Endothelial cell of umbilical vein (primary cell): ENCODE measurements around the gene LCOR. TPM values are rescaled to one million over a fixed set of nuclear protein-coding genes. Genes with fewer than 3 reads are reported as not detected.

Experiments
- BruUV-seq: library from RNA; stranded (reverse); fragments of 400-500 nt; replicated peaks from 2 replicates; lab custom pipeline; 2021; lab: Mats Ljungman, UMichigan
- CTCF ChIA-PET: fragments of 300-600, 350-600 bp; sonication (Branson Sonifier 250); formaldehyde crosslinking; loops from one replicate; lab custom pipeline; 2021; ENCODE audit warnings: antibody characterized with exemption, inconsistent platforms; lab: Charles Lee
- POLR2A ChIA-PET: fragments of 300-600, 350-600 bp; sonication (Branson Sonifier 250); formaldehyde crosslinking; loops from one replicate; lab custom pipeline; 2021; ENCODE audit warnings: antibody characterized with exemption, inconsistent platforms; lab: Charles Lee
- DNase-seq: peaks from one replicate; pipeline ENCODE4 v3.0.0-alpha.2; 2011; ENCODE audit warnings: low read depth, low spot score
- FAIRE-seq: peaks from 2 replicates; lab custom pipeline; 2011; peaks lifted over from hg19 to GRCh38; lab: Jason Lieb, UNC
- H2AFZ ChIP-seq: 2 replicates; pipeline ENCODE4 v1.6.0; 2012; ENCODE audit warnings: low read depth, low read length, control low read depth, inconsistent platforms
- H3K27ac ChIP-seq: 2 replicates; pipeline ENCODE4 v1.5.1; 2011; ENCODE audit warnings: low read depth, mild to moderate bottlenecking, control low read depth, low read length, moderate library complexity; ENCODE audit not compliant: insufficient read depth
- H3K27me3 ChIP-seq, 2 experiments: 2 replicates each; pipeline versions ENCODE4 v1.6.0 to v1.6.1; 2011; ENCODE audit warnings: low read length in 2 of 2, mixed read lengths in 1 of 2; ENCODE audit not compliant: control insufficient read depth in 2 of 2, insufficient read depth in 2 of 2
- H3K36me3 ChIP-seq, 2 experiments: 2 replicates in 1 of 2; 3 replicates in 1 of 2; pipeline ENCODE4 v1.5.1; 2011; ENCODE audit warnings: low read length in 2 of 2, mild to moderate bottlenecking in 1 of 2, moderate library complexity in 1 of 2; ENCODE audit not compliant: control insufficient read depth in 2 of 2, insufficient read depth in 2 of 2; ENCODE audit errors: extremely low read depth in 1 of 2
- H3K4me1 ChIP-seq: 3 replicates; pipeline ENCODE4 v1.5.1; 2011; ENCODE audit warnings: mild to moderate bottlenecking, low read length; ENCODE audit not compliant: control insufficient read depth, insufficient read depth; ENCODE audit errors: extremely low read depth
- H3K4me2 ChIP-seq: 2 replicates; pipeline ENCODE4 v1.6.1; 2011; ENCODE audit warnings: low read length, control low read depth, mixed read lengths; ENCODE audit not compliant: insufficient read depth
- H3K4me3 ChIP-seq, 3 experiments: fragments of 200-600 bp in 1 of 3; sonication (generic), shearing (Covaris generic) in 1 of 3; replicated peaks in 1 of 3; 2 replicates each; pipeline ENCODE4 v1.5.1; 2011 to 2016; ENCODE audit warnings: control low read depth in 3 of 3, low read length in 3 of 3, mild to moderate bottlenecking in 2 of 3, inconsistent platforms in 1 of 3, low read depth in 1 of 3, moderate library complexity in 1 of 3; ENCODE audit not compliant: insufficient read depth in 1 of 3
- H3K79me2 ChIP-seq: 2 replicates; pipeline ENCODE4 v1.6.0; 2012; ENCODE audit warnings: low read length, inconsistent platforms; ENCODE audit not compliant: control insufficient read depth, insufficient read depth
- H3K9ac ChIP-seq: replicated peaks from 2 replicates; pipeline ENCODE3; 2011; ENCODE audit warnings: low read length, control low read depth; ENCODE audit not compliant: insufficient read depth; ENCODE audit errors: extremely low read depth
- H3K9me1 ChIP-seq: replicated peaks from 3 replicates; pipeline ENCODE4 v1.6.0; 2011; ENCODE audit warnings: mild to moderate bottlenecking, low read length; ENCODE audit not compliant: control insufficient read depth, insufficient read depth; ENCODE audit errors: extremely low read depth
- H3K9me3 ChIP-seq: replicated peaks from 2 replicates; pipeline ENCODE4 v1.5.1; 2012; ENCODE audit warnings: low read length, inconsistent platforms; ENCODE audit not compliant: control insufficient read depth, insufficient read depth
- H4K20me1 ChIP-seq: replicated peaks from 2 replicates; pipeline ENCODE3; 2011; ENCODE audit warnings: mild to moderate bottlenecking, low read length; ENCODE audit not compliant: control insufficient read depth, insufficient read depth; ENCODE audit errors: extremely low read depth
- CTCF ChIP-seq, 2 donors: IDR thresholded peaks; 1 replicate in 1 of 2; 2 replicates in 1 of 2; pipeline ENCODE4 v1.5.1; 2011; ENCODE audit warnings: low read length in 2 of 2, mild to moderate bottlenecking in 2 of 2, moderate library complexity in 2 of 2, control low read depth in 1 of 2, inconsistent platforms in 1 of 2, low read depth in 1 of 2; ENCODE audit not compliant: insufficient read depth in 1 of 2; ENCODE audit errors: extremely low read depth in 1 of 2
- EZH2 ChIP-seq: IDR thresholded peaks from 2 replicates; pipeline ENCODE4 v1.6.1; 2012; ENCODE audit warnings: borderline replicate concordance, low read depth, mild to moderate bottlenecking, moderate library complexity, low read length, inconsistent platforms; ENCODE audit not compliant: severe bottlenecking
- FOS ChIP-seq: IDR thresholded peaks from 2 replicates; pipeline ENCODE4 v1.6.1; 2011; ENCODE audit warnings: mild to moderate bottlenecking, low read length, moderate library complexity, borderline replicate concordance; ENCODE audit not compliant: insufficient read depth
- GATA2 ChIP-seq: IDR thresholded peaks from 2 replicates; pipeline ENCODE4 v1.7.0; 2011; ENCODE audit warnings: low read depth, mild to moderate bottlenecking, moderate library complexity, mixed read lengths, low read length; ENCODE audit not compliant: insufficient read length, insufficient read depth
- JUN ChIP-seq: IDR thresholded peaks from 2 replicates; pipeline ENCODE4 v1.6.1; 2011; ENCODE audit warnings: borderline replicate concordance, low read depth; ENCODE audit not compliant: insufficient read length, insufficient read depth
- MAX ChIP-seq: IDR thresholded peaks from 2 replicates; pipeline ENCODE4 v1.6.1; 2011; ENCODE audit not compliant: insufficient read depth, insufficient read length
- MYC ChIP-seq: IDR thresholded peaks from one replicate; pipeline ENCODE4 v1.6.1; 2011; ENCODE audit warnings: mild to moderate bottlenecking, low read depth, low read length
- POLR2A ChIP-seq: IDR thresholded peaks from 2 replicates; pipeline ENCODE4 v1.6.1; 2012; ENCODE audit warnings: low read depth, mild to moderate bottlenecking, control low read depth, low read length
- POLR2AphosphoS5 ChIP-seq: IDR thresholded peaks from 2 replicates; pipeline ENCODE4 v1.6.1; 2012; ENCODE audit warnings: low read depth, mild to moderate bottlenecking, control low read depth, low read length, moderate library complexity; ENCODE audit not compliant: insufficient read depth
- dilution Hi-C: fragments of 300-500 bp; cut with MboI; formaldehyde crosslinking; loops from one replicate; pipeline ENCODE4 v1.15.0; 2019; ENCODE audit warnings: low sequenced_read_pairs; ENCODE audit not compliant: extremely low pct_ligation_motif_present
- intact Hi-C: fragments of 100-400 bp; cut with micrococcal nuclease; formaldehyde crosslinking; loops from one replicate; pipeline ENCODE4 v1.10.0; 2022
- polyA plus RNA-seq, 4 experiments: library from polyadenylated mRNA; depleted of rRNA in 3 of 4; stranded (reverse) in 3 of 4; unstranded in 1 of 4; fragments of >200 nt; gene quantifications; 2 replicates each; pipeline versions ENCODE4 v1.2.1 to v1.2.3, GENCODE V29; 2011 to 2012; ENCODE audit warnings: missing spikeins in 1 of 4
- total RNA-seq: library from RNA; stranded (reverse); gene quantifications from 2 replicates; pipeline ENCODE4 v1.2.3, GENCODE V29; 2021

The LCOR gene
- total and polyA plus RNA-seq, 2 donors (not counting 3 experiments of a cell fraction or from before 2014, with no cell fraction given): 11.6 to 39.0 TPM

DNA sequence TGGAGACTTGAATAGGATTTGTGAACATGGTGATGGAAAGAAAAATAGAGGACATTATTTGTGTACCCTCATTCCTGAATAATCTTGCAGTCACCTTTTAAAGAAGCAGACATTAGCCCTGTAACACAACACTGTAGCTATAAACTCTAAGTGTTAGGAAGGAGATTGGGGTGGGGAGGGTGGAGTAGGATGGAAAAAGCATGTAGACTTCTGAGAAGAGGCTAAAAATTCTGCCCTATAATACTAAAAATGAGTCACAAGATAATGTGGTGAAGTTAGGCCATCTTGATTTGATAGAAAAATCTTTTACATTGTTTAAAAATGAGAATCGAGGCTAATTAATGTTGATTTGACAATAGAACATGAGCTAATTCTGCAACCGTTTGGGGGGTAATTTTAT is 128.8 kb downstream of the LCOR start:
- no TSS peak for BruUV-seq

More for the DNA sequence above, 128.8 kb downstream of the LCOR start:
- Histone ChIP-seq H3K36me3 (peaks cover 0 to 3% of the 10 kb centered on the region in 2 experiments), H3K4me2 (no peak overlapping the region), H3K9ac (no peak overlapping the region), H3K4me3 (no peak overlapping the region), H3K9me1 (no peaks in the 10 kb centered on the region), H3K27ac (no peak overlapping the region), H2AFZ (no peak overlapping the region), H3K4me1 (peaks cover 9% of the 10 kb centered on the region), H3K9me3 (no peaks in the 10 kb centered on the region), H4K20me1 (peaks cover 5% of the 10 kb centered on the region), H3K27me3 (no peaks in the 10 kb centered on the region), H3K79me2 (peaks cover 4% of the 10 kb centered on the region)
- ChIA-PET CTCF (interaction anchor here (0.7 kb wide), 1 partner anchor 112 kb away, joined by 3 read pairs; no protein-coding TSS in a partner anchor), POLR2A (no interaction called here)
- no peak for DNase-seq
- intact Hi-C loops: no loop called here
- FAIRE-seq: no peak
- dilution Hi-C loops: no loop called here
- no peak for TF ChIP-seq EZH2
- no peak for TF ChIP-seq POLR2A
- TF ChIP-seq MAX: no peak
- TF ChIP-seq CTCF (IDR thresholded peaks at IDR 0.05; ENCODE audit: extremely low read depth in 1 of 2, insufficient read depth in 1 of 2, low read depth in 1 of 2, low read length in 2 of 2): no peak
- TF ChIP-seq JUN: no peak
- no peak for TF ChIP-seq FOS
- TF ChIP-seq GATA2: no peak
- no peak for TF ChIP-seq POLR2AphosphoS5
- TF ChIP-seq MYC: no peak
